NCI-H2107 (cell line): ENCODE results near the gene ACTL6A.
"Not testable (repeated sequence)": the region's sequence is repeated elsewhere in the genome, so short reads cannot be mapped to it uniquely, and the experiment has no call there.

Experiments used
- DNase-seq: peaks from one replicate; lab custom pipeline; 2025; lab: John Stamatoyannopoulos, UW

The ACTL6A gene

DNA sequence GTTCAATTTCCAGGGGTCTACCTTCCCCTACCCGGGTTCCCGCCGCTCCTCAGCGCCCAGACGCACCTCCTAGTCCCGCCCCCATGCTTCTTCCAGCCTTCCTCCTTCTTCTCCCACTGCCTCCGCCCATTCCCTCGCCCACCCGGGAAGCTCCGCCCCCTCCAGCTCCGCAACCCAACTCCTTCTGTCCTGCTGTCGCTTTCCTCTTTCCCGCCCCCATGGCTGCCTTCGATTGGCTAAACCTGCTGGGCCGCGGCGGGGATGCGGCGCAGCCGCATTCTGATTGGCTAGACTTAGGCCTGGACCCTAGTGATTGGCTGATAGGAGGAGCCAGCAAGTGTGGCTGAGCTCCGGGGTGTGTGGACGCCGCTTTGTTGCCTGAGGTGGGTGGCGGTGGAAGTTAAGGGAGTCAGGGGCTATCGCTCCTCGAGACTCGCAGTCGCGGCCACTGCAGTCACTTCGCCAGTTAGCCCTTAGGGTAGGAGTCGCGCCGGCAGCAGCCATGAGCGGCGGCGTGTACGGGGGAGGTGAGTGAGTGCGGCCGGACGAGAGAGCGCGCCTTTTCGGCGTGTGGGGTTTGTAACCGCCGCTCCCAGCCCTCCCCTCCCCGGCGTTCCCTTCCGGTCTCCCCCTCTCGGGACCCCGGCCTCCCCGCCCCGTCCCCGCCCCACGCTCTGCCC, at the start of gene ACTL6A:
Gene ACTL6A, plus strand, starts transcription at position 336 of the 680 bp plus-strand sequence. Its CDS starts 167 bp downstream, at position 503.
- peak; percentile 100 for DNase-seq

DNA sequence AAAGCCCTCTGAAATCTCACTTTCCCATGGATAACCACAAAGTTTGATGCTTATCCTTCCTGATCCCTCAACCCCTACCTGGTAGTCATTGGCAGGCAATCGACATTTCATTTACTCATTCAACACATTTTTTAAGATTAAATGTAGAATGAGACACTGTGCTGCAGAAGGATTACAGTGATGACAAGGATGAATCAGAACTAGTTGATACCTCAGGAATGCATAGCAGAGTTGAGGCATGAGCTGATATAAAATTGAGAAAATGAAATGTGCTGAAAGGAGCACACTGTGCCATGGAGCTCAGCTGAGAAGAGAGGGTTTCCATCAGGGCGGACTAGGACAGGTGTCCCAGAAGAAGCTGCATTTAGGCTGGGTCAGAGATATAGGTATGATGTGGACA, 48.9 kb upstream of the ACTL6A start:
- DNase-seq, result no peak

DNA sequence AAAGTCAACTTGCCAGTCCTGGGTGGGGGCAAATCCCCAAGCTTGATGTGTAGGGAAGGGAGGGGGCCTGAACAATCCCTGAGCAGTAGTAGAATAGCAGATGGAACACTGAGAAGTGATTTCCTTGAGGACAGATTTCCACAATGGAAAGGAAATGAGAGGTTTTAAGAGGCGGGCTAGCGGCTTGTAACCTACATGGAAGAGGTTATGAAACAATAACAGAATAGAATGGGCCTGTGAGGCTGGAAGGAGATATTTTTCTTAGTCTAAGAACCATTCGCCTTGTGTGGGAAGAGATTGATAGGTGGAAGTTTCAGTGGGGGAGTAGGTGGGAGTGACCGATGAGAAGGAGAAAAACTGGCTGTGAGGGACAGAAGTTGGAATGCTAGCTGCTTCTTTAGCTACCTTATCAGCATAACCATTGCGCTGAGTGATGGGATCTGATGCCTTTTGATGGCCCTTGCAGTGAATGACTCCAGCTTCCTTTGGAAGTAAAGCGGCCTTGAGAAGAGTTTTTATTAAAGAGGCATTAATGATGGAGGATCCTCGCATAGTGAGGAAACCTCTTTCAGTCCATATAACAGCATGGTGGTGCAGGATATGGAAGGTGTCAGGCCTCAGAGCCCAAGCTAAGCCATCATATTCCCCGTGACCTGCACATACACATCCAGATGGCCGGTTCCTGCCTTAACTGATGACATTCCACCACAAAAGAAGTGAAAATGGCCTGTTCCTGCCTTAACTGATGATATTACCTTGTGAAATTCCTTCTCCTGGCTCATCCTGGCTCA, 46.1 kb upstream of the ACTL6A start:
- not testable (repeated sequence) for DNase-seq

DNA sequence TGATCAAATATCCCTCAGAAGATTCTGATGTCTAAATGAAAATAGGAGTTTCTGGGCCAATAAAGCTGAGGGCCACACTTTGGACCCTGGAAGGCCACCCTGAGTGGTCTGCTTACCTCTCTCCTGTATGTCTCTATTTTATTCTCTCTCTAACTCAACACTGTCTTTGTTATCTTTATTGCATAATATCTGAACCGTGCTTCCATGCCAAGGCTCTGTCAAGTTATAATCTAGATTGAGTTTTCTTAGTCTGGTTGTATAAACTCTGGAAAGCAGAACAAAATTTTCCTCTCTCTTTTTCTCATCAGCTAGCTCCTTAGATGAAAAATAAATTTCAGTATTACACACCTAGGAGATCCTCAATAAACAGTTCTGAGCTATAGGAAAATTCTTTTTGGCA, 36.2 kb upstream of the ACTL6A start:
- DNase-seq, result no peak

DNA sequence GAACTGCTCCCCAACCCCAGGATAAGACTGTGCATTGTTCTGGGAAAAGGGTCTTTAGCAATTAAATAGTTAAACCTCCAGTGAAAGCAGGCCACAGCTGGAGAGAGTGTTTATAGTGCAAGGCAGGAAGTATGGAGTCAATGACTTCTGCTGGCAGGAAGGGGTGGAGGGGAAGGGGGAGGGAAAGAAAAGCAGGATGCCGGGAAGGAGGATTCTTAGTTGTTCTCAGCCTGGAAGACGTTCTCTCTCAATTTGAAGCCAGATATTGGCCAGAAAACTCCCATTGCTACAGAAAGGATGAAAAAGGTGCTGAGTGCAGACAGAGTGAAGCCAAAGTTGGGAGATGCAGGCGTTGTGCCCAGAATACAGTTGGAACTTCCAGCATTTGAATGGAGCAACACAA, 35.7 kb upstream of the ACTL6A start:
- no peak for DNase-seq

DNA sequence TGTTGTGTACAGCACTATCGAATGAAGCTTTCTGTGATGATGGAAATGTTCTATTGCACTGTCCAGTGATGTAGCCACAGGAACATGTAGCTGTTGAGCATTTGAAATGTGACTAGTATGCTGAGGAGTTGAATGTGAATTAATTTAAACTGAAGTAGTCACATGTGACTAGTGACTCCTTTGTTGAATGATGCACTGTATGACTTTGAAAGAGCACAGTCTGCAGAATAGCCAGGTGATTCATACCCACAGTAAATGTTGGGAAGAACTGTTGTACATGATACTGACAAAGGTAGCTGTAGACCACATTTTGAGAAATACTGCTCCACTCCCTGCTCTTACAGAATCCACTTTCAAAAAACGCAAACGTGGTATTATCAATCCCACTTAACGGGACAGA, 34.0 kb upstream of the ACTL6A start:
- DNase-seq, result peak; percentile 39

DNA sequence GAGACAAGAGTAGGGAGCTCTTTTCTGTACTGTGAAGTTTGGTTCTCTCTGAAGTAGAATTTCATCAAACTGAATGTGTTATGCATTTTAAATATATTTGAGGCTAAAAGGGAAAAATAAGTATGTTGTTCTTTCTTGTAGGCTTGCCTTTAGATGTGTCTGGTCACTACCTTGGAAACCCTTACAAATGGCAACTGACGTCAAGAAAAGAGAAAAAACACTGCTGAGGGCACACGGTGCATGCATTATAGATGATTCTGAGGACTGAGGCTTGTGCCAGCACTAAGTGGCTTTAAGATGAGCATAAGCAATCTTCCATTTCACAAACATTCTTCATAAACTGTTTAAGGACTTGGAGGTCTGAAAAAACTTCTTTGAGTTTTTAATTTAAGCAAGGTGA, 31.1 kb upstream of the ACTL6A start:
- DNase-seq, result no peak

DNA sequence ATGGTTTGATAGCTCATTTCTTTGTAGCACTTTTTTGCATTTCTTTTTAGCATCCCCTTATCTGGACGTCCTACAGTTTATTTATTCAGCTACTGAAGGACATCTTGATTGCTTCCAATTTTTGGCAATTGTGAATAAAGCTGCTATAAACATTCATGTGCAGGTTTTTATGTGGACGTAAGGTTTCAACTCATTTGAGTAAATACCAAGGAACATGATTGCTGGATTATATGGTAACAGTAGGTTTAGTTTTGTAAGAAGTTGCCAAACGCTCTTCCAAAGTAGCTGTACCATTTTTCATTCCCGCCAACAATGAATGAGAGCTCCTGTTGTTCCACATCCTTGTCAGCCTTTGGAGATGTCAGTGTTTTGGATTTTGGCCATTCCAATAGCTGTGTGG, 29.5 kb upstream of the ACTL6A start:
- no peak for DNase-seq

DNA sequence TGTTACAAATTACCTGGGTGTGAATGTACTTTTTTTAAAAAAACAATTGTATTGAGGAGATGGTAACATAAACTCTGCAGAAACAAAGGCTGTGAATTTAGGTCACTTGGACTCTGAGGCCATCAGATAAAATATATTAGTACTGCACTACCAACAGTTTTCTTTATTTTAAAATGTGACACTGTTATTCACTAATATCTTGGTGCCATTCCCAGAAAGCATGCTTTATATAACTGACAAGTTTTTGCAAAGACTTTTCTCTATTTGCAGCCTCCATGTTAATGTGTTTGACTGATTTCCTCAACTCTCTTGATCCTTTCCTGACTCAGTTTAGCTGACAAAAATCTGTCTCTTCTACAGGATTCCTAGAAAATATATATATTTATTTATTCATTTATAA, 26.5 kb upstream of the ACTL6A start:
- DNase-seq, result no peak

DNA sequence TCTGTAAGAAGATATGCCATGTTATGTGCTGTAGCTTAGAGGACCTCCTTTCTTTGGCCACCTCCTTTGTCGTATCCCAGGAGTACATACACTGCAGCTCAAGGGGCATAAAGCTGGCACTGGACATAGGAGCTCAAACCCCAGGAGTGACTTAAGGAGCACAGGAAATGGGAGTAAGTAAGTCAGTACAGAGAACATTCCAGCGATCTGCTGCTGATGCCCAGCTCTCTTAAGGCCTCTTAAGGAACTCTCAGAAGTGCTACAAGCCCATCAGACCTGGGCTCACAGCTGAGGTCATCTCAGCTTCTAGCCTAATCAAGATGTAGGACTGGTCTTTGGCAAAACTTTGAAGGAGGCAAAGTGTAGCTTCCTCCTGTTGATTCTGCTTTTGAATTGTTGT, 21.6 kb upstream of the ACTL6A start:
- no peak for DNase-seq

DNA sequence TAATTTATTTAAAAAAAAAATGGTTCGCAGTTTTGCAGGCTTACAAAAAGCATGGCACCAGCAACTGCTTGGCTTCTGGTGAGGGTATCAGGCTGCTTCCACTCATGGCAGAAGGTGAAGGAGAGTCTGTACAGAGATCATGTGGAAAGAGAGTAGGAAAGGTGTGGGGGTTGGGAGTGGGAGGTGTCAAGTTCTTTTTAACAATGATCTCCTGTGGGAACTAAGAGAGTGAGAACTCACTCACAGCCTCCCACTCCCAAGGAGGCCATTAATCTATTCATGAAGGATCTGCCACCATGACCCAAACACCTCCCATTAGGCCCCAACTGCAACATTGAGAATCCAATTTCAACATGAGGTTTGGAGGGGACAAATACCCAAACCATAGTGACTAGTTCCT, 21.1 kb upstream of the ACTL6A start:
- no peak for DNase-seq

DNA sequence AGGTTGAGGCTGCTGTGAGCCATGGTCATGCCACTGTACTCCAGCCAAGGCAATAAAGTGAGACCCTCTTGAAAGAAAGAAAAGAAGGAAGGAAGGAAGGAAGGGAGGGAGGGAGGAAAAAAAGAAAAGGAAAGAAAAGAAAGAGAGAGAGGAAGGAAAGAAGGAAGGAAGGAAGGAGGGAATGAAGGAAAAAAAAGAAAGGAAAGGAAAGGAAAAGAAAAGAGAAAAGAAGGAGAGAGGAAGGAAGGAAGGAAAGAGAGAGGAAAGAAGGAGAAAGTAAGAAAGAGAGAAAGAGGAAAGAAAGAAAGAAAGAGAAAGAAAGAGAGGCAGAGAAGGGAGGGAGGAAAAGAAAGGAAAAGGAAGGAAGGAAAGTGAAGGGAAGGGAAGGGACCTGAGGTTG, 20.4 kb upstream of the ACTL6A start:
- DNase-seq, result no peak

DNA sequence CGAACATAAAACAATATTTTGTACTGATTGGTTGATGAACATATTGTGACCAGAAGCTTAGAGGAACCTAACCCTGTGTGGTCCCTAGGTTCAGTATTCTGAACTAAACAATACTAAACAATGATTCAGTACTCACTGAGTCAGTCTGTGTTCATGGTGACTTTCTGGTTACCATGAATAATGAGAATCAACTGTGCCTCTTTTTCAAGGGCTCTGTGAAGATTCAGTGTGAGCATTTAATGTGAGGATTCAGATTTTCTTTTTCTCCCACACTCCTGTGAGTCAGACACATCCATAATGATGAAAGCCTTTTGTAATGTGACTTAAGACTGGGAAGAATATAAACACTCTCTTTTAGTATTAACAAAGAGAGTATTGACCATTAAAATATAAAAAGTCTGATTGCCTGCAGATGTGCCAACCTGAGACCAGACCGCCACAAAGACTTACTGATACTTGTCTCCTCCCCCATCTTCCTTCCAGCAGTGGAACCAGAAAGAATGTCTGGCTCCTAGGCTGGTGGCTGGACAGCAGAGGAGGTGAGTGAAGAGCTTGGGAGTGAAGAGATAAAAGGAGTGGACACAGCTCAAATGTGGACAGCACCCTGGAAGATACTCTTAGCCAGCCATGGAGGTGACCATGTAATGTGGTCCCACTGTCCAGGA, 17.6 kb upstream of the ACTL6A start:
- no peak for DNase-seq

DNA sequence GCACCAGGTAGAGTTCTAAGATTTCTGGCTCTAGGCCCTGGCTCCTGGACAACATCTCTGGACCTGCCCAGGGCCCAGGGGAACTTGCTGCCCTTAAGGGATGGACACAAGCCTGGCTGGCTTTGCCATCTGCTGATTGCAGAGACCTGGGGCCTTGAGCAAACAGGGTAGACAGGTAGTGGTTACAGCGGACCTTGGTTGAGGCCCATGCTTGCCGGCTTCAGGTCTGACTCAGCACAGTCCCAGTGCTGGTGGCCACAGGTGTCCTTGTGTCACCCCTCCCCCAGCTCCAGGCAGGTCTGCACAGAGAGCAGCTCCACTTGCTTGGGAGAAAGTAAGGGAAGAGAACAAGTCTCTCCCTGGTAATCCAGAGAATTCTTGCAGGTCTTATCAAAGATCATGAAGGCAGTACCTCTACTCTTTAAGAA, 15.9 kb upstream of the ACTL6A start:
- DNase-seq, result no peak

DNA sequence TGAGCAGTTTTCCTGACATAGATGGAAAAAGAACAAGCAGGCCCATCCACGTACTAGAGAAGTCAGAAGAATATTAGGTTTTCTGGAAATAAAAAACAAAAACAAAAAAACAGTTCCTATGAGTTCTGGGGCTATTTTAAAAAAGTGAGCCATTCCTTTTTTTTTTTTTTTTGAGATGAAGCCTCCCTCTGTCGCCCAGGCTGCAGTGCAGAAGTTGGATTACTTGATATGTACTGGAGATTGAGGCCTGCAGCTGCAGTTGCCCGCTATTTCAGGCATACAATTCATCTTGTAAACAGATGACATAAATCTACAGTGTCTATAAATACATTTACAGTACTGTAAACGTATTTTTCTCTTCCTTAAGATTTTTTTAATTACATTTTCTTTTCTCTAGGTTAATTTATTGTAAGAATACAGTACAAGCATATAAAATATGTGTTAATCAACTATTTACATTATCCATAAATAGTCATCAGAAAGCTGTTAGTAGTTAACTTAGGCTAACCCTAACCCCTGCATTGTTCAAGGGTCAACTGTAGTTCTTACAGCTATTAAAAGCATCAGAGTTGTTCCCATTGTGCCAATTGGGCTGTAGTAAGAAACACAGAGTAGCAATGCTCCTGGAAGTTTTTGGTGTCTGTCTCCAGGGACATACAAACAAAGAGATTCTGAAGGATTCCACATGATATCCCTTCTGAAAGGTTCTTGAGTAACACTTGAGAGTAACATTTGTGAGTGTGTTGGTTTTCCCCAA, 11.2 kb upstream of the ACTL6A start:
- DNase-seq, result no peak

DNA sequence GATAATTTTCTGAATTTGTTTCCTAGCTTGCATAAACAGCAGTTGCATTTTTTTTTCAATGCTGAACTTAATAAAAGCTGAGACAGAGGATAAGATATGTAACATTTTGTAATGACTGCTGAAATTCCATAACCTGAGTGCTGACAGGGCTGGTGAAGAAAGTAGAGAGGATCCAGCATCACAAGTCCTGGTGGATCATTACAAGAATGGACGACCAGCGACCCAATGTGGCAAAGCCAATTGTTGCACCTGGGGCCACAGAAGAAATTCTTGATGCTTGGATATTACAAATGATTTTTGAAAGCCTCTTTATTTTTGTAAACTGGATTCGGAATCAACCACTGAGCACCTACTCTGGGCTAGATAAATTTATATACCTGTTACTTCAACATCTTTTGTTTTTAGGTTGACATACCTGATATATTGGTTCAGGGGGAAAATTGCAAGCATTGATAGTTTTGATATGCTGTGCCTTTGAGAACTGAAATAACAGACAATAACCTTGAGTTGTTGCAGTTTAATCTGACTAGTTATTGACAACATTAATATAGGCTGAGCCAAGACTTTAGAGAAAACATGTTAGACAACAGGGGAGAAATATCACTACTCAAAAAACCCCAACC, 3.9 kb upstream of the ACTL6A start:
- DNase-seq, result peak; percentile 68

DNA sequence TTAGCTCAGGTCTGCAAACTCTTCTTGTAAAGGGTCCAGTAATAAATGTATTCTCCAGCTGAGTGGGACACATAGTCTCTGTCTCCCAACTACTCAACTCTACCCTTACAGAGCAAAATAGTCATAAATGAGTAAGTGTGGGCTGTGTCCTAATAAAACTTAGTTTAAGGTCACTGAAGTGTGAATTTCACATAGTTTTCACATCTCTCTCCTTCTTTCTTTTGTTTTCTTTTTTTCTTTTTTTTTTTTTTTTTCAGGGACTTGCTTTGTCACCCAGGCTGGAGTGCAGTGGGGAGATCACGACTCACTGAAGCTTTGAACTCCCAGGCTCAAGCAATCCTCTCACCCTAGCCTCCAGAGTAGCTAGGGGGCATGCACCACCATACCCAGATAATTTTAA, 1.9 kb upstream of the ACTL6A start:
- DNase-seq, result no peak

DNA sequence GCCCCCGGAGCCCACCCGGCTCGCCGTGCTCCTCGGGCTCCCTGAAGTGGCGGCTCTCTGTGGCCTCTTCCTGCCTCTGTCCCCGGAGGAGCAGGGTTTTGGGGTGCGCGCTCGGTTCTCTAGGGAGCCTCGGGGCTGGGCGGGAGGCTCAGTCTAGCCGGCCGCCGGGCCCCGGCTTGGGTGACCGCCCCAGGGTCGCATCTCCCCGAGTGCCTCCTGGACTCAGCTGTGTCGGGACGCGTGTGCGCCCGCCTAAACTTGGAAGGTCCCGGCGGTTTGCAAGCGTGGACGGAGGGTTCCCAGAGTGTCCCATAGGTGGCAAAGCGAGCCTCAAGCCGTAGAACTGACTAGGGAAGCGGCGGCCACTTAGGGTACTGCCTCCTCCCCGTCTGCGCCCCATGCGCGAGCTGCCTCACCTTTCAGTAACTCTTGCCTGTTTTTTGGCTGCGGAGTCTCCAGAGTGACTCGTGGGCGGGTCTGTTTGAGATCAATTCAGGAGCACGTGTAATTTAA, 601 bp downstream of the ACTL6A start:
- peak; percentile 82 for DNase-seq

DNA sequence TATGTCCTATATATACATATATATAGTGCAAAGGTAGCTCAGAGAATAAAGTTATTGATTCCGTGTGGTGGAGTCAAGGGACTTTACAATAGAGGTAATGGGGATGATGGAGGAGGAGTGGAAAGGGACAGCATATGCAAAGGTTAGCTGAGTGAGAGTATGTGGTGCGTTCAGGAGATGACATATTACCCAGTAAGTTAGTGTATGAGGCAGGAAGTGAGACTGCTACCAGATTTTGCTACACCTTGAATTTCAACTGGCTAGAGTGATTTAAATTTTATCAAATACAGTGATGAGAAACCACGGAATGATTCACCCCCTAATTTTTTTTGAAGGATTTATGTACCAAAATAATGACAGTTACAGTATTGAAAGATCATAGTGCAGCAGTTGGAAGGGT, 2.8 kb downstream of the ACTL6A start:
- DNase-seq, result no peak

DNA sequence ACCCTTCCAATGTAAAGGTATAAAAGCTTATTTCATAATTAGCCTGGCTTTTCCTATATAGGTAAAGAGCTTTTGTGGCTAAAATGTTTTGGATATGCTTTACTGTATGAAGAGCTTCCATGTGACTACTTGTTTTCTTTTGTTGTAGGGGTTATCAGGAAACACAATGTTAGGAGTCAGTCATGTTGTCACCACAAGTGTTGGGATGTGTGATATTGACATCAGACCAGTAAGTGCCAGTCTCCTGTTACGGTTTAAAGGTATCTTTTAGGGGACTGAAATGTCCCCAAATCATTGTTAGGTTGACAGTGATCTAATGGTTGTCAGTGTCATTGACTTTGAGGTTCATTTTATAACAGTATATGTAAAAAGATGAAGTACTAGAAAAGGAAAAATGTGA, 18.3 kb downstream of the ACTL6A start:
- DNase-seq, result no peak

DNA sequence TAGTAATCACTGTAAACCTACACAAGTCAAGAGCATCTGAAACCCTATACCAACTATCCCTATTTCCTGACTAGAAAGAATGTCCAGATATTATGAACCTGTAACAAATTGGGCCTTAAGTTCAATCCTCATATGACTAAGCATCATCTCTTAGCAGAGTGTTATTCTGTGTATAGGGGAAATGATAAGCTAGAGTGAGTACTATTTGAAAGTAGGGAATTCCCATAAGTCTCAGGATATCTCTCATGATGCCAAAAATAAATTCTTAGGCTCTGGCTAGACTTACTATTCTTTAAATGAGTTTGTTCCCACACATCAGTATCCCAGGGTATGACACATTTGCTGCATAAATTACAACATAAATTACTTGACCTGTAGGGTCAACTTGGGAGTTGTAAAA, 26.4 kb downstream of the ACTL6A start:
- DNase-seq, result no peak

DNA sequence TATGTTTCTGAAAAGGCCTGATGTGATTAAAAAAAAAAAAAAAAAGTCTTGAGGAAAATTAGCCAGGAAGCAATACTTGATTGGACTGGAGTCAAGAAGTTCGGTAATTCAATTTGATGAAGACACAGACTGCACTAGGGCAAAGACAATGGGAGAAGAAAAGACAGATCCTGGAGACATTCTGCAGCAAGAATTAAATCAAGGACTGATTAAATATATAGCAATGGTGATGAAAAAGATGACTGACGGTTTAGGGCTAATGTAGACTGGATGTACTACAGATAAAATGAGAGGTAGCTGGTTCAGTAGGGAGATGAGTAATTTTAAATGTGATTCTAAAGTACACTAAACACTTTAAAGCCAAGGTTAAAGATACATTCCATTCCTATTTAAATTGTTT, 27.9 kb downstream of the ACTL6A start:
- DNase-seq, result no peak
